HepG2 (cell line): ENCODE results near the gene FUOM. TPM values are rescaled to one million over a fixed set of nuclear protein-coding genes. Genes with fewer than 3 reads are reported as not detected.

Experiments used
- HNRNPH1 ChIP-seq: fragments of 200-400 bp; formaldehyde crosslinking; optimal IDR thresholded peaks from 2 replicates; pipeline ENCODE3; 2017; ENCODE audit warnings: mild to moderate bottlenecking, low read depth, low read length
- HNRNPLL ChIP-seq: fragments of 200-400 bp; formaldehyde crosslinking; IDR thresholded peaks from 2 replicates; pipeline ENCODE4 v1.6.1; 2017; ENCODE audit warnings: mild to moderate bottlenecking, low read depth, low read length; ENCODE audit not compliant: poor library complexity, severe bottlenecking
- TRIM24 ChIP-seq: sonication (generic); formaldehyde crosslinking; IDR thresholded peaks from 2 replicates; pipeline ENCODE4 v1.8.0; 2022; ENCODE audit warnings: mild to moderate bottlenecking, missing genetic modification reagents
- ZFP82 ChIP-seq: sonication (generic); formaldehyde crosslinking; IDR thresholded peaks from 2 replicates; pipeline ENCODE4 v1.5.1; 2020; ENCODE audit warnings: mild to moderate bottlenecking, missing genetic modification reagents, borderline replicate concordance
- ZNF225 ChIP-seq: sonication (generic); formaldehyde crosslinking; IDR thresholded peaks from 2 replicates; pipeline ENCODE4 v1.4.0; 2020; ENCODE audit warnings: mild to moderate bottlenecking, missing genetic modification reagents
- ZNF446 ChIP-seq: sonication (generic); formaldehyde crosslinking; IDR thresholded peaks from 2 replicates; pipeline ENCODE4 v1.5.0; 2020; ENCODE audit warnings: mild to moderate bottlenecking, missing genetic modification reagents
- polyA plus RNA-seq, 8 experiments: library from polyadenylated mRNA; depleted of rRNA in 3 of 8; stranded (reverse) in 7 of 8; unstranded in 1 of 8; fragments of >200 nt; fragmentation: Illumina TruSeq in 4 of 8; extraction: Trizol in 4 of 8; gene quantifications; 2 replicates each; pipeline versions ENCODE4 v1.2.1 to v1.2.3, GENCODE V29; 2011 to 2016; ENCODE audit warnings: low read depth in 4 of 8, missing spikeins in 1 of 8, mixed read lengths in 1 of 8; ENCODE audit not compliant: insufficient read depth in 1 of 8
- total RNA-seq, 5 experiments: library from RNA; depleted of rRNA; stranded (reverse); fragments of >200 nt; fragmentation: Illumina TruSeq; extraction: Trizol; gene quantifications; 2 replicates each; pipeline ENCODE4 v1.2.3, GENCODE V29; 2016; ENCODE audit warnings: low read depth in 1 of 5
- TF ChIP-seq, protein P1 (sequence below): sonication (generic); formaldehyde crosslinking; IDR thresholded peaks from 2 replicates; pipeline ENCODE4 v1.5.1; 2020; ENCODE audit warnings: mild to moderate bottlenecking, missing genetic modification reagents, moderate library complexity
- TF ChIP-seq, protein P2 (sequence below): sonication (generic); formaldehyde crosslinking; IDR thresholded peaks from 2 replicates; pipeline ENCODE4 v1.4.0; 2020; ENCODE audit warnings: mild to moderate bottlenecking, missing genetic modification reagents
- TF ChIP-seq, protein P3 (sequence below): sonication (generic); formaldehyde crosslinking; IDR thresholded peaks from 2 replicates; pipeline ENCODE4 v1.8.0; 2022; ENCODE audit warnings: mild to moderate bottlenecking, missing genetic modification reagents, moderate library complexity

The FUOM gene
- total and polyA plus RNA-seq, 2 of the 13 experiments (the other 11 are each of a cell fraction or from before 2014, with no cell fraction given), result 27.5 to 60.4 TPM

DNA sequence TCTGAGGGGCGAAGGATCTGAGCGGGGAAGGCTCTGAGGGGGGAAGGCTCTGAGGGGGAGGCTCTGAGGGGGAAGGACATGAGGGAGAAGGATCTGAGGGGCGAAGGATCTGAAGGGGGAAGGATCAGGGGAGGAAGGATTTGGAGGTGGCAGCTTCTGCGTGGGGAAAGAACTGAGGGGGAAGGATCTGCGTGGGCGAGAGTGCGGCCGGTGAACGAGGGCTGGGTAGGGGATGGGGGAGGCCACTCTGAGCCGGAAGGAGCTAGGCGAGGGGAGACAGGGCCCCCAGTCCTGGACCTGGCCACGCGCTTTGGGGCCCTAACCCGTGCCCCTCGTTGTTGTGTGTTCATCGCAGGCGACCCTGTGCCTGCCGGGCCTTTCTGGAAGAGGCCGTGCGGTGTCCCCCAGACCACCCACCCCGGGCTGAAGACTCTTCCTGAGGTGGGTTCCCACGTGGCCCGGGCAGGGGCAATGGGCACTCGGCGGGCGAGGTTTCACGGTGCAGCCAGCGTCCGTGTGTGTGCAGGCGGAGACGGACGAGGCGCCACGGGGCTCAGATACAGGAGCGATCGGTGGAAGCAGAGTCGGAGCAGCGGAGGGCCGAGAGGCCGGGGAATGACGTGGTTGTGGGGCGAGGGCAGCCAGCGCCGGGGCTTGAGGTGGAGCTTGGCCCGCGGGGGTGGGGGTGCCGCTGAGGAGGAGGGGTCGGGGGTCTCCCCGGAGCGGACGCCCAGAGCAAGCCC lies 23.1 kb downstream of the FUOM start (continued):
- TF ChIP-seq, protein P1, sequence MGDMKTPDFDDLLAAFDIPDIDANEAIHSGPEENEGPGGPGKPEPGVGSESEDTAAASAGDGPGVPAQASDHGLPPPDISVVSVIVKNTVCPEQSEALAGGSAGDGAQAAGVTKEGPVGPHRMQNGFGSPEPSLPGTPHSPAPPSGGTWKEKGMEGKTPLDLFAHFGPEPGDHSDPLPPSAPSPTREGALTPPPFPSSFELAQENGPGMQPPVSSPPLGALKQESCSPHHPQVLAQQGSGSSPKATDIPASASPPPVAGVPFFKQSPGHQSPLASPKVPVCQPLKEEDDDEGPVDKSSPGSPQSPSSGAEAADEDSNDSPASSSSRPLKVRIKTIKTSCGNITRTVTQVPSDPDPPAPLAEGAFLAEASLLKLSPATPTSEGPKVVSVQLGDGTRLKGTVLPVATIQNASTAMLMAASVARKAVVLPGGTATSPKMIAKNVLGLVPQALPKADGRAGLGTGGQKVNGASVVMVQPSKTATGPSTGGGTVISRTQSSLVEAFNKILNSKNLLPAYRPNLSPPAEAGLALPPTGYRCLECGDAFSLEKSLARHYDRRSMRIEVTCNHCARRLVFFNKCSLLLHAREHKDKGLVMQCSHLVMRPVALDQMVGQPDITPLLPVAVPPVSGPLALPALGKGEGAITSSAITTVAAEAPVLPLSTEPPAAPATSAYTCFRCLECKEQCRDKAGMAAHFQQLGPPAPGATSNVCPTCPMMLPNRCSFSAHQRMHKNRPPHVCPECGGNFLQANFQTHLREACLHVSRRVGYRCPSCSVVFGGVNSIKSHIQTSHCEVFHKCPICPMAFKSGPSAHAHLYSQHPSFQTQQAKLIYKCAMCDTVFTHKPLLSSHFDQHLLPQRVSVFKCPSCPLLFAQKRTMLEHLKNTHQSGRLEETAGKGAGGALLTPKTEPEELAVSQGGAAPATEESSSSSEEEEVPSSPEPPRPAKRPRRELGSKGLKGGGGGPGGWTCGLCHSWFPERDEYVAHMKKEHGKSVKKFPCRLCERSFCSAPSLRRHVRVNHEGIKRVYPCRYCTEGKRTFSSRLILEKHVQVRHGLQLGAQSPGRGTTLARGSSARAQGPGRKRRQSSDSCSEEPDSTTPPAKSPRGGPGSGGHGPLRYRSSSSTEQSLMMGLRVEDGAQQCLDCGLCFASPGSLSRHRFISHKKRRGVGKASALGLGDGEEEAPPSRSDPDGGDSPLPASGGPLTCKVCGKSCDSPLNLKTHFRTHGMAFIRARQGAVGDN (CRISPR knock-in tag), result peak; percentile 40; the same call in 1 of the 2 replicates
- TF ChIP-seq, protein P2, sequence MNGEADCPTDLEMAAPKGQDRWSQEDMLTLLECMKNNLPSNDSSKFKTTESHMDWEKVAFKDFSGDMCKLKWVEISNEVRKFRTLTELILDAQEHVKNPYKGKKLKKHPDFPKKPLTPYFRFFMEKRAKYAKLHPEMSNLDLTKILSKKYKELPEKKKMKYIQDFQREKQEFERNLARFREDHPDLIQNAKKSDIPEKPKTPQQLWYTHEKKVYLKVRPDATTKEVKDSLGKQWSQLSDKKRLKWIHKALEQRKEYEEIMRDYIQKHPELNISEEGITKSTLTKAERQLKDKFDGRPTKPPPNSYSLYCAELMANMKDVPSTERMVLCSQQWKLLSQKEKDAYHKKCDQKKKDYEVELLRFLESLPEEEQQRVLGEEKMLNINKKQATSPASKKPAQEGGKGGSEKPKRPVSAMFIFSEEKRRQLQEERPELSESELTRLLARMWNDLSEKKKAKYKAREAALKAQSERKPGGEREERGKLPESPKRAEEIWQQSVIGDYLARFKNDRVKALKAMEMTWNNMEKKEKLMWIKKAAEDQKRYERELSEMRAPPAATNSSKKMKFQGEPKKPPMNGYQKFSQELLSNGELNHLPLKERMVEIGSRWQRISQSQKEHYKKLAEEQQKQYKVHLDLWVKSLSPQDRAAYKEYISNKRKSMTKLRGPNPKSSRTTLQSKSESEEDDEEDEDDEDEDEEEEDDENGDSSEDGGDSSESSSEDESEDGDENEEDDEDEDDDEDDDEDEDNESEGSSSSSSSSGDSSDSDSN, result peak; percentile 31; the same call in 1 of the 2 replicates
- no peak for TF ChIP-seq TRIM24 (CRISPR knock-in tag)
- no peak for TF ChIP-seq HNRNPH1
- no peak for TF ChIP-seq ZNF446 (CRISPR knock-in tag)
- peak; percentile 36 for TF ChIP-seq HNRNPLL
- TF ChIP-seq, protein P3, sequence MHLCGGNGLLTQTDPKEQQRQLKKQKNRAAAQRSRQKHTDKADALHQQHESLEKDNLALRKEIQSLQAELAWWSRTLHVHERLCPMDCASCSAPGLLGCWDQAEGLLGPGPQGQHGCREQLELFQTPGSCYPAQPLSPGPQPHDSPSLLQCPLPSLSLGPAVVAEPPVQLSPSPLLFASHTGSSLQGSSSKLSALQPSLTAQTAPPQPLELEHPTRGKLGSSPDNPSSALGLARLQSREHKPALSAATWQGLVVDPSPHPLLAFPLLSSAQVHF (CRISPR knock-in tag), result 0 out of 2 replicates have a peak, but pooled peaks have one; percentile 24
- no peak for TF ChIP-seq ZNF225 (CRISPR knock-in tag)
- no peak for TF ChIP-seq ZFP82 (CRISPR knock-in tag)
